GM19463 (cell line): ENCODE data around the gene SERTAD3.
A peak's percentile ranks its signal among the peaks of the same experiment; 100 is the strongest.
"Not testable (repeated sequence)": the region's sequence is repeated elsewhere in the genome, so short reads cannot be mapped to it uniquely, and the experiment has no call there.

ENCODE experiments used
- ATAC-seq: cut with Tn5 transposase; IDR thresholded peaks from one replicate; pipeline ENCODE4 v1.9.1; 2021; ENCODE audit warnings: mild to moderate bottlenecking, moderate library complexity; ENCODE audit not compliant: unreplicated experiment

SERTAD3 gene

GRCh38 chr19:40411958-40412499 is 32.1 kb downstream of the SERTAD3 start:
- ATAC-seq = no peak

- no peak for ATAC-seq
Observed at GRCh38 chr19:40411125-40411842, 32.9 kb downstream of the SERTAD3 start.

- no peak for ATAC-seq
Observed at GRCh38 chr19:40410030-40410389, 34.1 kb downstream of the SERTAD3 start.

GRCh38 chr19:40408598-40408925 is 35.6 kb downstream of the SERTAD3 start:
- ATAC-seq = not testable (repeated sequence)

GRCh38 chr19:40407714-40408597 is 36.2 kb downstream of the SERTAD3 start:
- no peak for ATAC-seq

GRCh38 chr19:40403262-40403984 is 40.7 kb downstream of the SERTAD3 start:
- peak; percentile 67 for ATAC-seq

DNA sequence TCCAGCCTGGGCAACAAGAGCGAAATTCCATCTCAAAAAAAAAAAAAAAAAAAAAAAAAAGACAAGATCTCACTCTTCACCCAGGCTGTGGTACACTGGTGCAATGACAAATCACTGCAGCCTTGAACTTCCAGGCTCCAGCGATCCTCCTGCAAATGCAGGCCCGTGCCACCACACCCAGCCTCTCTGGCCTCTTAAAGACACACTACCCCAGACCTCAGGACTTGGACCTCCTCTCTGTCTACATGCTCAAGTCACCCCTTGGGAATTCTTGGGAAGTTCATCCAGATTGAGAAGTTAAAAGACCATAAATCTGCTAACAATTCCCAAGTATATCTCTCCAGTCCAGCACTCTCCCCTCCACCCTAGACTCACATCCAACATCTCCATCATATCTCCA is 43.6 kb downstream of the SERTAD3 start:
- no peak for ATAC-seq

DNA sequence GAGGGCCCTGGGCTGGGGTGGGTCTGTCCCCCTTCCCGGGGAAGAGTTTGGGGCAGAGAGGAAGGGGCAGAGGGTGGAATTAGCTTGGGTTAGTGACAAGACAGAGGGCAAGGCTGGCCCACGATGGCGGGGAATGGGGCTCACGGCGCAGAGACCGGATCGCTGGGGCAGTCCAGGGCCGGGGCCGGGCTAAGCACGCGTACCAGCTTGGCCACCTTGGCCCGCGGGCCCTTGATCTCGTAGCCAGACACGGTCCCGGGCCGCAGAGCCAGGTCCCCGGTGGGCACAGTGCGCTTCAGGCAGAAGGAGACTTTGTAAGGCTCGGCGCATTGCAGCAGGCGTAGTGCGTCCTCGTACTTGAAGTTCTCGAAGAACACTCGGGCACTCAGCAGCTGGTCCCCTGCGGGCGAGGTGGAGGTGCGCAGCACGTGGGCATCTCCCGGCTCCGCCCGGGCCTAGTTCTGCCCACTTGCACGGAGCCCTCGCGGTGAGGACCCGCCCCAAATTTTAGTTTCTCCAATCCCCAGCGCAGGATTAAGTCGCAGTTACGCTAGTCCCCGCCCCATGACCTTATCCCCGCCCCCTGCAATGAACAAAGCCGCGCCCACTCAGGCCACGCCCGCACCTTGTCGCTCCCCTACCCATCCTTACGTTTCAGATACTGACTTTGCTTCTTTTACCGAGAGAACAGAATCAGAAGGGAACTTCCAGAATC is 45.6 kb downstream of the SERTAD3 start:
- ATAC-seq = no peak

- ATAC-seq = no peak
Observed at GRCh38 chr19:40397568-40397906, 46.6 kb downstream of the SERTAD3 start.

DNA sequence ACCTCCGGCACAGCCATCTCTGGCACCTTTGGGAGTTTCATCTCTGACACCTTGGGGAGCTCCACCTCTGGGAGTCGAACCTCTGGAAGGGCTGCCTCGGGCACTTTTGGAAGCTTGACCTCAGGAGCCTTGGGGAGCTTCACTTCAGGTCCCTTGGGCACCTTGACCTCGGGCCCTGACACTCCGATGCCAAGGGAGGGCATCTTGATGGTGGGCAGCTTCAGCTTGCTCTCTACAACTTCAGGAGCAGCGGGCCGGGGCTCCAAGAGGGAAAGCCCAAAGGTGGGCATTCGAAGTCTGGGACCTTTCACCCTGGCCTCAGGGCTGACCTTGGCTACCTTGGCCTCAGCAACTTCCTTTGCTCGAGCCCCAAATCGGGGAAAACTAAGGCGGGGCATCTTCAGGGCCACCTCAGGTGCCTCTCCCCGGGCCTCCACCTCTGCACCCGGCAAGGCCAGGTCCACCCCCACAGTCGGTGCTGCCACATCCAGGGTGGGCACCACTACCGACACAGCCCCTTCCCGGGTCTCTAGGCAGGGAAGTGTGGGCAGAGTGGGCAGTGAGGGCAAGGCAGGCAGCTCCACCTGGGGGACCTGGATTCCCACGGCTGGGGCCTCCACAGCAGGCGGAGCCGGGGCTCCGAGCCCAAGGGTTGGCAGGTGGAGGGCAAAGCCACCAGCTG is 47.1 kb downstream of the SERTAD3 start:
- ATAC-seq = no peak

- no peak for ATAC-seq
Observed at GRCh38 chr19:40395956-40396355, 48.2 kb downstream of the SERTAD3 start.

GRCh38 chr19:40394816-40395210 is 49.3 kb downstream of the SERTAD3 start:
- ATAC-seq = no peak

GRCh38 chr19:40393894-40394815 is 50.0 kb downstream of the SERTAD3 start:
- ATAC-seq = no peak

- ATAC-seq = no peak
Observed at GRCh38 chr19:40392894-40393517, 51.1 kb downstream of the SERTAD3 start.

- ATAC-seq = no peak
Observed at GRCh38 chr19:40392123-40392522, 52.0 kb downstream of the SERTAD3 start.
